ENCODE results near the gene DENND10.

The DENND10 gene

GRCh38 chr10:119098576-119098975 lies 5.3 kb upstream of the DENND10 start:
- Histone ChIP-seq H3K27ac (ENCODE audit: low read length) (no peak overlapping the region), H3K9me3 (ENCODE audit: insufficient read depth, low read length) (no peaks in the 10 kb centered on the region), H3K79me2 (ENCODE audit: low read length) (no peaks in the 10 kb centered on the region), H3K36me3 (replicated peaks; ENCODE audit: low read depth, low read length) (no peaks in the 10 kb centered on the region), H3K9ac (ENCODE audit: low read length) (no peak overlapping the region), H3K27me3 (ENCODE audit: low read depth, low read length) (no peaks in the 10 kb centered on the region), H2AFZ (ENCODE audit: low read depth, low read length) (no peak overlapping the region), H4K20me1 (ENCODE audit: insufficient read depth, low read length) (no peaks in the 10 kb centered on the region), H3K4me2 (ENCODE audit: low read length) (no peak overlapping the region), H3K4me3 (ENCODE audit: low read length) (no peak overlapping the region), H3K4me1 (ENCODE audit: low read length) (peaks cover 7% of the 10 kb centered on the region; the same call in 1 of the 2 replicates)
- TF ChIP-seq CTCF (IDR thresholded peaks at IDR 0.05; ENCODE audit: low read depth, low read length) (no peak), EZH2phosphoT487 (IDR thresholded peaks at IDR 0.05; ENCODE audit: low read depth) (no peak)

- TF ChIP-seq CTCF (IDR thresholded peaks at IDR 0.05; ENCODE audit: low read depth, low read length) (no peak), EZH2phosphoT487 (IDR thresholded peaks at IDR 0.05; ENCODE audit: low read depth) (no peak)
- no peaks in the 10 kb centered on the region for H3K27me3 ChIP-seq (ENCODE audit: low read depth, low read length)
- H3K4me3 ChIP-seq (ENCODE audit: low read length): no peak overlapping the region
- H3K4me1 ChIP-seq (ENCODE audit: low read length): peaks cover 12% of the 10 kb centered on the region
- no peak overlapping the region for H3K4me2 ChIP-seq (ENCODE audit: low read length)
- no peaks in the 10 kb centered on the region for H3K9me3 ChIP-seq (ENCODE audit: insufficient read depth, low read length)
- H3K36me3 ChIP-seq (replicated peaks; ENCODE audit: low read depth, low read length): no peaks in the 10 kb centered on the region
- no peak overlapping the region for H2AFZ ChIP-seq (ENCODE audit: low read depth, low read length)
- H4K20me1 ChIP-seq (ENCODE audit: insufficient read depth, low read length): no peaks in the 10 kb centered on the region
- H3K27ac ChIP-seq (ENCODE audit: low read length): no peak overlapping the region
- H3K9ac ChIP-seq (ENCODE audit: low read length): no peak overlapping the region
- peaks cover 3% of the 10 kb centered on the region; the same call in 1 of the 2 replicates for H3K79me2 ChIP-seq (ENCODE audit: low read length)
These were observed 3.3 kb upstream of the DENND10 start for GRCh38 chr10:119100434-119101238.

- H3K79me2 ChIP-seq (ENCODE audit: low read length): peaks cover 3% of the 10 kb centered on the region; the same call in 1 of the 2 replicates
- no peak overlapping the region for H3K9ac ChIP-seq (ENCODE audit: low read length)
- H3K4me3 ChIP-seq (ENCODE audit: low read length): no peak overlapping the region
- no peaks in the 10 kb centered on the region for H3K27me3 ChIP-seq (ENCODE audit: low read depth, low read length)
- H3K4me1 ChIP-seq (ENCODE audit: low read length): peaks cover 8% of the 10 kb centered on the region
- H4K20me1 ChIP-seq (ENCODE audit: insufficient read depth, low read length): no peaks in the 10 kb centered on the region
- TF ChIP-seq CTCF (IDR thresholded peaks at IDR 0.05; ENCODE audit: low read depth, low read length) (no peak), EZH2phosphoT487 (IDR thresholded peaks at IDR 0.05; ENCODE audit: low read depth) (no peak)
- no peaks in the 10 kb centered on the region for H3K36me3 ChIP-seq (replicated peaks; ENCODE audit: low read depth, low read length)
- no peaks in the 10 kb centered on the region for H3K9me3 ChIP-seq (ENCODE audit: insufficient read depth, low read length)
- H3K4me2 ChIP-seq (ENCODE audit: low read length): peak overlapping the region; percentile 34; the same call in 1 of the 2 replicates
- H2AFZ ChIP-seq (ENCODE audit: low read depth, low read length): no peak overlapping the region
- no peak overlapping the region for H3K27ac ChIP-seq (ENCODE audit: low read length)
These were observed 2.4 kb upstream of the DENND10 start for GRCh38 chr10:119101366-119102098.
